NCI-H1105 treated with DMSO at 0.1 percent for 48 hours (cell line): ENCODE measurements around the gene MED9.

Experiments used
- DNase-seq: peaks from one replicate; lab custom pipeline; 2025; lab: John Stamatoyannopoulos, UW

MED9 gene

GRCh38 chr17:17491546-17491988 is 14.8 kb downstream of the MED9 start:
- no peak for DNase-seq

- DNase-seq = no peak
These were observed 15.3 kb downstream of the MED9 start for GRCh38 chr17:17492085-17492484.

GRCh38 chr17:17492571-17492970 is 15.8 kb downstream of the MED9 start:
- DNase-seq = no peak

GRCh38 chr17:17493249-17493985 is 16.6 kb downstream of the MED9 start:
- peak; percentile 4 for DNase-seq

GRCh38 chr17:17493986-17494466 is 17.2 kb downstream of the MED9 start:
- no peak for DNase-seq

GRCh38 chr17:17494499-17494869 is 17.7 kb downstream of the MED9 start:
- peak; percentile 27 for DNase-seq

- peak; percentile 54 for DNase-seq
These were observed 18.2 kb downstream of the MED9 start for GRCh38 chr17:17494870-17495535.

- DNase-seq = peak; percentile 43
These were observed 18.9 kb downstream of the MED9 start for GRCh38 chr17:17495536-17496188.

GRCh38 chr17:17496189-17497064 is 19.6 kb downstream of the MED9 start, which contains the start of gene RASD1:
Gene RASD1 (minus strand): TSS chr17:17496395. CDS start chr17:17496181, 214 bp downstream.
- DNase-seq = peak; percentile 82

GRCh38 chr17:17497065-17497844 is 20.5 kb downstream of the MED9 start:
- DNase-seq = no peak

GRCh38 chr17:17497845-17498520 is 21.2 kb downstream of the MED9 start:
- DNase-seq = no peak

GRCh38 chr17:17498606-17499301 is 22.0 kb downstream of the MED9 start:
- DNase-seq = no peak

- DNase-seq = no peak
These were observed 22.8 kb downstream of the MED9 start for GRCh38 chr17:17499402-17500145.

- no peak for DNase-seq
These were observed 24.3 kb downstream of the MED9 start for GRCh38 chr17:17500999-17501605.

GRCh38 chr17:17502741-17503565 is 26.2 kb downstream of the MED9 start:
- DNase-seq = no peak

GRCh38 chr17:17503566-17504130 is 26.8 kb downstream of the MED9 start:
- DNase-seq = no peak
